ENCODE measurements around the gene SSTR5.

SSTR5 gene

GRCh38 chr16:1108299-1109252, 36.0 kb downstream of the SSTR5 start:
- TF ChIP-seq CTCF (IDR thresholded peaks at IDR 0.05) = no peak
- peaks cover 63% of the 10 kb centered on the region for H3K27me3 ChIP-seq
- H3K4me3 ChIP-seq (ENCODE audit: low read depth in 1 of 2, low read length in 1 of 2) = no peak overlapping the region
- no peaks in the 10 kb centered on the region for H3K4me1 ChIP-seq (ENCODE audit: control insufficient read depth in 1 of 2, insufficient read depth in 1 of 2, low read depth in 1 of 2, low read length in 1 of 2)
- H3K27ac ChIP-seq = no peak overlapping the region
- H3K36me3 ChIP-seq = no peaks in the 10 kb centered on the region
- no peaks in the 10 kb centered on the region for H3K9me3 ChIP-seq

GRCh38 chr16:1109648-1110047, 37.1 kb downstream of the SSTR5 start:
- Histone ChIP-seq H3K27me3 (peaks cover 52% of the 10 kb centered on the region), H3K36me3 (no peaks in the 10 kb centered on the region), H3K9me3 (no peaks in the 10 kb centered on the region), H3K4me1 (ENCODE audit: control insufficient read depth in 1 of 2, insufficient read depth in 1 of 2, low read depth in 1 of 2, low read length in 1 of 2) (no peaks in the 10 kb centered on the region), H3K27ac (no peak overlapping the region), H3K4me3 (ENCODE audit: low read depth in 1 of 2, low read length in 1 of 2) (no peak overlapping the region)
- no peak for TF ChIP-seq CTCF (IDR thresholded peaks at IDR 0.05)

GRCh38 chr16:1112506-1113184, 40.1 kb downstream of the SSTR5 start:
- TF ChIP-seq CTCF (IDR thresholded peaks at IDR 0.05) = no peak
- peaks cover 33% of the 10 kb centered on the region for H3K27me3 ChIP-seq

GRCh38 chr16:1113489-1113888, 40.9 kb downstream of the SSTR5 start:
- Histone ChIP-seq H3K27me3 (peaks cover 25% of the 10 kb centered on the region), H3K36me3 (no peaks in the 10 kb centered on the region), H3K4me3 (ENCODE audit: low read depth in 1 of 2, low read length in 1 of 2) (no peak overlapping the region), H3K9me3 (no peaks in the 10 kb centered on the region), H3K27ac (no peak overlapping the region), H3K4me1 (ENCODE audit: control insufficient read depth in 1 of 2, insufficient read depth in 1 of 2, low read depth in 1 of 2, low read length in 1 of 2) (no peaks in the 10 kb centered on the region)
- TF ChIP-seq CTCF (IDR thresholded peaks at IDR 0.05) = no peak

More at GRCh38 chr16:1112506-1113184, 40.1 kb downstream of the SSTR5 start:
- Histone ChIP-seq H3K36me3 (no peaks in the 10 kb centered on the region), H3K4me3 (ENCODE audit: low read depth in 1 of 2, low read length in 1 of 2) (no peak overlapping the region), H3K9me3 (no peaks in the 10 kb centered on the region), H3K27ac (no peak overlapping the region), H3K4me1 (ENCODE audit: control insufficient read depth in 1 of 2, insufficient read depth in 1 of 2, low read depth in 1 of 2, low read length in 1 of 2) (no peaks in the 10 kb centered on the region)

GRCh38 chr16:1113889-1114526, 41.5 kb downstream of the SSTR5 start:
- peaks cover 20% of the 10 kb centered on the region for H3K27me3 ChIP-seq
- no peaks in the 10 kb centered on the region for H3K9me3 ChIP-seq
- H3K27ac ChIP-seq = no peak overlapping the region
- H3K36me3 ChIP-seq = no peaks in the 10 kb centered on the region
- no peaks in the 10 kb centered on the region for H3K4me1 ChIP-seq (ENCODE audit: control insufficient read depth in 1 of 2, insufficient read depth in 1 of 2, low read depth in 1 of 2, low read length in 1 of 2)
- H3K4me3 ChIP-seq (ENCODE audit: low read depth in 1 of 2, low read length in 1 of 2) = no peak overlapping the region
- no peak for TF ChIP-seq CTCF (IDR thresholded peaks at IDR 0.05)
